ENCODE measurements around the gene ZFHX3.

DNA sequence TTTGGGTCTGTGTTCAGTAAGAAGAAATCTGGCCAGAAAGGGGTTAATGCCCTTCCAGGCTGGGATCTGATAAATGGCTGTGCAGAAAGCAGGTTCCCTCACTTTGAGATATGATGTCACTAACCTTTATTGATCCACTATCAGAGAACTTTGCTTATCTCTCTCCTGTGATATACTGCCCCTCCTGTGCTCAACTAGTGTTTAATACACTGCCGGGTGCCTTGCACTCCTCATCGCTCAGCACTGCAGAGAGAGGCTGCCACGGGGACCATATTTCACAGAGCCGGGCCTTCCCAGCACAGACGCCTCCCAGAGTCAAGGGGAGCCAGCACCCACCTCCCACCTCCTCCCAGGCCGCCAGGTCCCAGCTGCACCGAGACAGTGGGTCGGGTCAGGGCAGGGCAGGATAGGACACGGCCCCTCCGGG is 20.2 kb downstream of the ZFHX3 start:
- TF ChIP-seq SRF (IDR thresholded peaks at IDR 0.05; ENCODE audit: low read depth, low read length): no peak
- no peak for TF ChIP-seq POLR2AphosphoS5 (IDR thresholded peaks at IDR 0.05; ENCODE audit: low read depth, low read length)
- TF ChIP-seq TBP (IDR thresholded peaks at IDR 0.05; ENCODE audit: low read depth, low read length): no peak
- TF ChIP-seq, protein P1, sequence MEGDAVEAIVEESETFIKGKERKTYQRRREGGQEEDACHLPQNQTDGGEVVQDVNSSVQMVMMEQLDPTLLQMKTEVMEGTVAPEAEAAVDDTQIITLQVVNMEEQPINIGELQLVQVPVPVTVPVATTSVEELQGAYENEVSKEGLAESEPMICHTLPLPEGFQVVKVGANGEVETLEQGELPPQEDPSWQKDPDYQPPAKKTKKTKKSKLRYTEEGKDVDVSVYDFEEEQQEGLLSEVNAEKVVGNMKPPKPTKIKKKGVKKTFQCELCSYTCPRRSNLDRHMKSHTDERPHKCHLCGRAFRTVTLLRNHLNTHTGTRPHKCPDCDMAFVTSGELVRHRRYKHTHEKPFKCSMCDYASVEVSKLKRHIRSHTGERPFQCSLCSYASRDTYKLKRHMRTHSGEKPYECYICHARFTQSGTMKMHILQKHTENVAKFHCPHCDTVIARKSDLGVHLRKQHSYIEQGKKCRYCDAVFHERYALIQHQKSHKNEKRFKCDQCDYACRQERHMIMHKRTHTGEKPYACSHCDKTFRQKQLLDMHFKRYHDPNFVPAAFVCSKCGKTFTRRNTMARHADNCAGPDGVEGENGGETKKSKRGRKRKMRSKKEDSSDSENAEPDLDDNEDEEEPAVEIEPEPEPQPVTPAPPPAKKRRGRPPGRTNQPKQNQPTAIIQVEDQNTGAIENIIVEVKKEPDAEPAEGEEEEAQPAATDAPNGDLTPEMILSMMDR (IDR thresholded peaks at IDR 0.05; ENCODE audit: control extremely low read depth in 1 of 3, insufficient read depth in 1 of 3, low read depth in 1 of 3, low read length in 3 of 3): no peak
- no peak for TF ChIP-seq MAX (IDR thresholded peaks at IDR 0.05)
- no peak for TF ChIP-seq POLR2A (IDR thresholded peaks at IDR 0.05; ENCODE audit: control extremely low read depth in 1 of 2, low read depth in 2 of 2, low read length in 2 of 2)
- TF ChIP-seq GTF2F1 (IDR thresholded peaks at IDR 0.05; ENCODE audit: borderline replicate concordance, low read depth, low read length): no peak
- no peak for TF ChIP-seq EGR1 (IDR thresholded peaks at IDR 0.05; ENCODE audit: borderline replicate concordance, low read depth, low read length)
- no peak for TF ChIP-seq YY1 (IDR thresholded peaks at IDR 0.05; ENCODE audit: low read depth, low read length)
- TF ChIP-seq EZH2 (IDR thresholded peaks at IDR 0.05; ENCODE audit: low read depth, low read length, severe bottlenecking): no peak
- TF ChIP-seq HDAC6 (IDR thresholded peaks at IDR 0.05; ENCODE audit: low read depth, low read length): no peak
